K562 (cell line): ENCODE measurements around the gene FGF14. TPM values are rescaled to one million over a fixed set of nuclear protein-coding genes. Genes with fewer than 3 reads are reported as not detected.

ENCODE experiments used
- ATAC-seq: fragments of 200-7000 bp; cut with Tn5 transposase; 3 replicates; pipeline ENCODE4 v1.9.1; 2020; ENCODE audit warnings: moderate library complexity
- BruUV-seq: library from RNA; stranded (reverse); fragments of 400-500 nt; replicated peaks from 2 replicates; lab custom pipeline; 2021; lab: Mats Ljungman, UMichigan
- CTCF ChIA-PET: fragments of 300-600 bp; formaldehyde crosslinking; extraction: SDS; loops from one replicate; lab custom pipeline; 2021; ENCODE audit warnings: low intra/inter-chr PET ratio; lab: Yijun Ruan, JAX
- POLR2A ChIA-PET: fragments of 300-600, 350-650 bp; sonication (Branson Sonifier 250); formaldehyde crosslinking; extraction: SDS; loops from one replicate; lab custom pipeline; 2021; ENCODE audit warnings: antibody characterized with exemption, inconsistent platforms; lab: Yijun Ruan, JAX
- DNase-seq, 4 experiments: peaks; one replicate each; pipeline versions ENCODE4 v3.0.0 to v3.0.0-alpha.2; 2011 to 2018; ENCODE audit warnings: low spot score in 3 of 4, mixed read lengths in 3 of 4; ENCODE audit errors: extremely low read depth in 1 of 4
- FAIRE-seq: peaks from 2 replicates; lab custom pipeline; 2011; peaks lifted over from hg19 to GRCh38; lab: Jason Lieb, UNC
- H2AFZ ChIP-seq: 2 replicates; pipeline ENCODE4 v1.6.0; 2011; ENCODE audit warnings: low read depth, low read length, control low read depth, inconsistent platforms
- H3K27ac ChIP-seq: fragments of 200-600 bp; 3 replicates; pipeline ENCODE4 v1.8.0; 2011; ENCODE audit warnings: low read depth, mild to moderate bottlenecking, control low read depth, inconsistent platforms, low read length, moderate library complexity, mixed read lengths; ENCODE audit errors: extremely low read depth
- H3K27me3 ChIP-seq, 2 experiments: fragments of 300-600 bp in 1 of 2; 2 replicates in 1 of 2; 3 replicates in 1 of 2; pipeline versions ENCODE4 v1.6.0 to v1.8.0; 2011; ENCODE audit warnings: inconsistent platforms in 2 of 2, low read length in 2 of 2, mild to moderate bottlenecking in 1 of 2, mixed read lengths in 1 of 2, moderate library complexity in 1 of 2; ENCODE audit not compliant: control insufficient read depth in 2 of 2, insufficient read depth in 2 of 2
- H3K36me3 ChIP-seq: fragments of 300-600 bp; 3 replicates; pipeline ENCODE4 v1.8.0; 2011; ENCODE audit warnings: mild to moderate bottlenecking, low read length, inconsistent platforms; ENCODE audit not compliant: control insufficient read depth, insufficient read depth
- H3K4me1 ChIP-seq, 2 experiments: fragments of 200-600 bp in 1 of 2; replicated peaks in 1 of 2; 2 replicates in 1 of 2; 3 replicates in 1 of 2; pipeline versions ENCODE4 v1.5.1 to v1.8.0; 2011; ENCODE audit warnings: inconsistent platforms in 2 of 2, low read length in 2 of 2, mild to moderate bottlenecking in 1 of 2, mixed read lengths in 1 of 2, moderate library complexity in 1 of 2; ENCODE audit not compliant: control insufficient read depth in 2 of 2, insufficient read depth in 2 of 2
- H3K4me2 ChIP-seq: 2 replicates; pipeline ENCODE4 v1.6.1; 2011; ENCODE audit warnings: low read length, control low read depth, inconsistent platforms, mixed read lengths; ENCODE audit not compliant: insufficient read depth
- H3K4me3 ChIP-seq: fragments of 200-600 bp; sonication (generic), shearing (Covaris generic); 2 replicates; pipeline ENCODE4 v1.5.1; 2016; ENCODE audit warnings: control low read depth, inconsistent platforms
- H3K79me2 ChIP-seq: fragments of 200-600 bp; 3 replicates; pipeline ENCODE4 v1.8.0; 2011; ENCODE audit warnings: low read length, inconsistent platforms; ENCODE audit not compliant: control insufficient read depth, insufficient read depth
- H3K9ac ChIP-seq, 2 experiments: 2 replicates each; pipeline versions ENCODE4 v1.6.0 to v1.6.1; 2011; ENCODE audit warnings: low read depth in 2 of 2, low read length in 2 of 2, control low read depth in 1 of 2, inconsistent platforms in 1 of 2, mild to moderate bottlenecking in 1 of 2, mixed read lengths in 1 of 2; ENCODE audit not compliant: insufficient read depth in 1 of 2
- H3K9me1 ChIP-seq: one replicate; pipeline ENCODE4 v1.6.0; 2011; ENCODE audit warnings: inconsistent platforms, mild to moderate bottlenecking, low read length, moderate library complexity; ENCODE audit not compliant: control insufficient read depth, insufficient read depth
- H3K9me3 ChIP-seq: replicated peaks from 2 replicates; pipeline ENCODE4 v1.5.1; 2011; ENCODE audit warnings: low read depth, low read length, inconsistent platforms; ENCODE audit not compliant: control insufficient read depth, insufficient read depth
- H4K20me1 ChIP-seq: replicated peaks from 2 replicates; pipeline ENCODE4 v1.6.1; 2011; ENCODE audit warnings: low read length, inconsistent platforms, mixed read lengths; ENCODE audit not compliant: control insufficient read depth, insufficient read depth
- NBN ChIP-seq: fragments of 450-650 bp; IDR thresholded peaks from 2 replicates; pipeline ENCODE4 v1.6.1; 2016; ENCODE audit warnings: low read depth, mild to moderate bottlenecking
- POLR3A ChIP-seq: IDR thresholded peaks from 2 replicates; pipeline ENCODE4 v1.6.1; 2011; ENCODE audit warnings: borderline replicate concordance, mild to moderate bottlenecking, moderate library complexity; ENCODE audit not compliant: insufficient read length, insufficient read depth; ENCODE audit errors: extremely low read depth
- PURB ChIP-seq: sonication (generic); formaldehyde crosslinking; IDR thresholded peaks from 2 replicates; pipeline ENCODE4 v1.9.0; 2021; ENCODE audit warnings: low read depth, mild to moderate bottlenecking, missing genetic modification reagents
- ZNF41 ChIP-seq: fragments of 250-450 bp; sonication (Bioruptor Pico); conservative IDR thresholded peaks from 2 replicates; pipeline ENCODE4 v1.4.0; 2020; ENCODE audit warnings: mild to moderate bottlenecking
- WGBS: fragments of 100-300 bp; shearing (Covaris generic); methylation state at CpG from one replicate; pipeline ENCODE4 v1.1.6; 2016; ENCODE audit warnings: low coverage, mixed read lengths; ENCODE audit not compliant: insufficient coverage; ENCODE audit errors: missing lambda C conversion rate; 5-methylcytosine and 5-hydroxymethylcytosine counted together
- in situ Hi-C: fragments of 300-500 bp; cut with MboI; formaldehyde crosslinking; loops from 4 replicates; pipeline ENCODE4 v1.15.0; 2018; ENCODE audit warnings: inconsistent platforms, mixed read lengths
- intact Hi-C: fragments of 100-400 bp; cut with micrococcal nuclease; formaldehyde crosslinking; loops from 2 replicates; pipeline ENCODE4 v1.14.2; 2022
- polyA plus RNA-seq, 8 experiments: library from polyadenylated mRNA; depleted of rRNA in 4 of 8; stranded (reverse) in 5 of 8; unstranded in 3 of 8; fragments of >200 nt; fragmentation: Nextera tagmentation in 2 of 8; fragmentation: Illumina TruSeq in 1 of 8; extraction: Ambion mirVana in 2 of 8; extraction: Trizol in 1 of 8; gene quantifications; 2 replicates each; pipeline versions ENCODE4 v1.2.1 to v1.2.3, GENCODE V29; 2011 to 2014; ENCODE audit warnings: inconsistent platforms in 1 of 8, missing spikeins in 1 of 8
- total RNA-seq, 7 experiments: library from RNA; depleted of rRNA in 6 of 7; stranded (reverse); fragments of >200 nt in 6 of 7; fragmentation: Illumina TruSeq in 2 of 7; extraction: Trizol in 2 of 7; gene quantifications; 2 replicates each; pipeline versions ENCODE4 v1.2.1 to v1.2.3, GENCODE V29; 2011 to 2021; ENCODE audit warnings: low replicate concordance in 1 of 7
- TF ChIP-seq, protein P1 (sequence below): fragments of 250-450 bp; sonication (Bioruptor Pico); IDR thresholded peaks from 2 replicates; pipeline ENCODE4 v1.5.0; 2021; ENCODE audit warnings: mild to moderate bottlenecking, borderline replicate concordance

Gene FGF14
- total and polyA plus RNA-seq, 9 of the 15 experiments (the other 6 are each of a cell fraction or from before 2014, with no cell fraction given), result not detected

DNA sequence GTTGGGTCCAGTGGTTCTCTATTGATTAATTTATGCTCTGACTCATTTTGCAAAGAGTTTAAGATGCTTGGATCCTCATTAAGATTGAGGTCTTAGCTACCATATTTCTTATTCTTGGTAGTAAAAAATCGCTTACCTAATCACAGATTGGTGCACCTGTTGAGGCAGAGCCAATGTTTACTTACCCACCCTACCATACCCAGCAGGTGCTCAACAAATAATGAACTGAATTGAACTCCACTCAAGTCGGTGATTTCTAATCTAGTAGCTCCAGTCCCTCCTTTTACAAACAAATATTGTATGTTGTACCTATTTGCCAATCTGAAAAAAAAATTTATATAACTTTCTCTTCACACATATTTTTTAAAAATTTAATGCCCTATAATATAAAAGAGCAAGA lies 361.0 kb downstream of the FGF14 start:
- no TSS peak for BruUV-seq
- H4K20me1 ChIP-seq, result no peaks in the 10 kb centered on the region
- no peaks in the 10 kb centered on the region for H3K9me3 ChIP-seq
- no peak overlapping the region for H3K4me2 ChIP-seq
- H2AFZ ChIP-seq, result no peak overlapping the region
- no peak overlapping the region for H3K9ac ChIP-seq
- no peaks in the 10 kb centered on the region for H3K9me1 ChIP-seq
- no peak for ATAC-seq
- no peaks in the 10 kb centered on the region for H3K4me1 ChIP-seq
- TF ChIP-seq PURB (CRISPR knock-in tag), result no peak
- TF ChIP-seq, protein P1, sequence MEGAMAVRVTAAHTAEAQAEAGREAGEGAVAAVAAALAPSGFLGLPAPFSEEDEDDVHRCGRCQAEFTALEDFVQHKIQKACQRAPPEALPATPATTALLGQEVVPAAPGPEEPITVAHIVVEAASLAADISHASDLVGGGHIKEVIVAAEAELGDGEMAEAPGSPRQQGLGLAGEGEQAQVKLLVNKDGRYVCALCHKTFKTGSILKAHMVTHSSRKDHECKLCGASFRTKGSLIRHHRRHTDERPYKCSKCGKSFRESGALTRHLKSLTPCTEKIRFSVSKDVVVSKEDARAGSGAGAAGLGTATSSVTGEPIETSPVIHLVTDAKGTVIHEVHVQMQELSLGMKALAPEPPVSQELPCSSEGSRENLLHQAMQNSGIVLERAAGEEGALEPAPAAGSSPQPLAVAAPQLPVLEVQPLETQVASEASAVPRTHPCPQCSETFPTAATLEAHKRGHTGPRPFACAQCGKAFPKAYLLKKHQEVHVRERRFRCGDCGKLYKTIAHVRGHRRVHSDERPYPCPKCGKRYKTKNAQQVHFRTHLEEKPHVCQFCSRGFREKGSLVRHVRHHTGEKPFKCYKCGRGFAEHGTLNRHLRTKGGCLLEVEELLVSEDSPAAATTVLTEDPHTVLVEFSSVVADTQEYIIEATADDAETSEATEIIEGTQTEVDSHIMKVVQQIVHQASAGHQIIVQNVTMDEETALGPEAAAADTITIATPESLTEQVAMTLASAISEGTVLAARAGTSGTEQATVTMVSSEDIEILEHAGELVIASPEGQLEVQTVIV (CRISPR knock-in tag), result no peak
- TF ChIP-seq NBN, result no peak
- TF ChIP-seq ZNF41 (CRISPR knock-in tag), result no peak
- TF ChIP-seq POLR3A, result no peak
- no peak for DNase-seq
- H3K27me3 ChIP-seq, result no peaks in the 10 kb centered on the region
- ChIA-PET POLR2A (no interaction called here), CTCF (no interaction called here)
- intact Hi-C loops, result no loop called here
- in situ Hi-C loops, result no loop called here
- H3K36me3 ChIP-seq, result no peaks in the 10 kb centered on the region
- no peak for FAIRE-seq
- H3K4me3 ChIP-seq, result no peak overlapping the region
- no peak overlapping the region for H3K27ac ChIP-seq
- WGBS, result 0% methylated on average over 2 of the region's 2 CpGs
- no peaks in the 10 kb centered on the region for H3K79me2 ChIP-seq
